Measurements from ENCODE around the gene DLG2.

Gene DLG2

DNA sequence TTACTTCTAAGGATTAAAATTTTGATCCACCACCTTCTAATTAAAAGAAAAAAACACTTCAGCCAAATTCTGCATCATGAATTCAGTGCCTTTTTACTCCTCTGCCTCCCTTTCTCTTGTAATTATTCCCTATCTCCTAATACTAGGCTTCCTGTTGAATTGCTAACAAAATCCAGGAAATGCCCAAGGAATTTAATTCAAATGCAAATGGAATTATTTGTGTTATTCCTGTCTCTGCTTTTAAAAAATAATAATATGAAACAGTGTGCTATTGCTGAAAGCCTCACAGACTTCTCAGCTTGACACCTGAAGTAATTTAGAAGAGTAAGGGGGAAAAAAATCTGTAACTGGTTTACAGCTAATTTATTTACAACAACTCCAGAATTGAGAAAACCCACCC, 85.5 kb downstream of the DLG2 start:
- DNase-seq, result no peak

DNA sequence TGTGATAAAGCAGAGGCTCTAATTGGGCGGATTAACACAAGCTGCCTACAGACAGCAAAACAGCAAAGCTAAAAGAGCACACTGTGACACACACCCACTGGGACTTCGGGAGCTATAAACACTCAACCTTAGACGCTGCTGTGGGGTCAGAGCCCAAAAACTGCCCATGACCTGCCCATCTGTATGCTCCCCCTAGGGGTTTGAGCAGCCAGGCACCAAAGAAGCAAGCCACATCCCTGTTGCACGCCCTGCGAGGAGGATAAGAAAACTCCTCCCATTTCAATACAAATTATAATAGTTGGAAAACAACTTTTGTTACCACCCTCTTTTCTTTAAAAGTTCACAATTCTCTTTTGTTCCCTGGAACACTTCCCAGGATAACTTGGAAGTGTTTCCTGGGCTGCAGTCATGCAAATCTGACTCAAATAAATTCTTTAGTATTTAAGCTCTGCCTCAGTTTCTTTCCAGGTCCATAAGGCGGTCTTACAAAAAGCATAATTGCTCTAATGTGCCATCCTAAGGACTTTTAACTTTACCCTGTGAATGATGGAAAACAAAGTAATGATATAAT, 86.4 kb downstream of the DLG2 start:
- no peak for DNase-seq

DNA sequence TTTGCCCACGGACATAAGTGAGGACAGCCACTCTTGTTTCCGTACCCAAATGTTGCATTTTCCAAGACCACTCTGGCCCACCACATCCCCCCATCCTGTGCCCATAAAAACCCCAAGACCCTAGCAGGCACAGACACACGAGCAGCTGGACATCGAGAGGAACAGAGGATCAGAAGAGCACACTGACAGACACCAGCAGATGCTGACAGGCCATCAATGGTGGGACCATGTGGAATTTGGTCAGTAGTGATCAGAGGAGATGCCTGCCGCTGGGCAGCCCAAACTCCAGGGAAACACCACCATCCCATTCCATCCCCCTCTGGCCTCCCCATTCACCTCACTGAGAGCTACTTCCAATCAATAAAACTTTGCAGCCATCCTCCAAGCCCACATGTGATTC, 87.0 kb downstream of the DLG2 start:
- DNase-seq, result no peak

DNA sequence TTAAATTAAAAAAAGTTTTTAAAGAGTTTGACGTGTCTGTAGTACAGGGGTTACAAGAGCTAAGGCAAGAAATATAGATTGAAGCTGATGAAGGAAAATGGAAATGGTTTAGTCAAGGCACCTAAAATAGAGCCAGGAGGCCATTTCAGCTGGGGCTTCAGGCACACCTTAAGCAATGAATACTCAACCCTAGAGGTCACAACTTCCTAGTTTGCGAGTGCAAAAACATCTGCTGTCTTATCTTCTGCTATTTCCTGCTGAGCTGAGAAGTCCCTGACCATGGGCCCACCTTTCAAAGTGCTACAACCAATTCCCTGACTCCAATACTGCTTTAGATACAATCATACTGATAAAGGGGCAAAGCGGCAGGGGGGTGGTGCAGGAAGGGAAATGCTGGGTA, 87.4 kb downstream of the DLG2 start:
- no peak for DNase-seq

DNA sequence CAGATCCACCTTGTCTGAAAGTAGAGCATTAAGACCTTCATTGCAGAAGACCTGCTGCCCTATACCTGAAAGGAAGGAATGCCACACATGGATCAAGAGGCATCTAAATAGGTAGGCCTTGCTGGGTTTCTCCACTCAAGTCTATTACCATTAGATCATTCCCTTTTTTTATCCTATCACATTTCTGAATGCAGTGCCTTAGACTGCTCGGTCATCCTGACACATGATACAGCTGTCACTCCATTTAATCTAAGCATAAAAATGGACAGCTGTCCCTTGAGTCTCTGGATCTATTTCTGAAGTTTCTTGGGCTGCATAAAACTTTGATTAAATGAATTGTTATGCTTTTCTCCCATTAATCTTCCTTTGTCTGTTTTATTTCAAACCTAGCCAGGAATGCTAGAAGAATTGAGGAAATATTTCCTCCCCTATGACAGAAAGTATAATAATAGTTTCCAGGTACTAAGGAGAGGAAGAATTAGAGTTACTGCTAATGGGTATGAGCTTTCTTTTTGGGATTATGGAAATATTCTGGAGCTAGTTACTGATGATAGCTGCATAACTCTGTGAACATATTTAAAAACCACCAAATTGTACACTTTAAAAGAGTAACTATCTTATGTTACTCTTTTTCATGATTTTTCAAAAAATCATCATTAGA, 88.0 kb downstream of the DLG2 start:
- no peak for DNase-seq

DNA sequence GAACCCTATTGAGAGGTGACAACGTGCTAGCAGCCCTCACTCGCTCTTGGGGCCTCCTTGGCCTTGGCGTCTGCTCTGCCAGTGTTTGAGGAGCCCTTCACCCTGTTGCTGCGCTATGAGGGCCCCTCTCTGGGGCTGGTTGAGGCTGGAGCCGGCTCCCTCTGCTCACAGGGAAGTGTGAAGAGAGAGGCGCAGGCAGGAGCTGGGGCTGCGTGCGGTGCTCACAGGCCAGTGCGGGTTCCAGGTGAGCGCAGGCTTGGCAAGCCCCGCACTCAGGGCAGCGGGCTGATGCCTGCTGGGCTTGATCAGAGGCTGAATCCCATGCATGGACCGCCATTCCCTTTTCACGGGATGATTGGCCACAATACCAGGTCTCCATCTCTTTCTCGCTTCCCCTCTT, 90.7 kb downstream of the DLG2 start:
- DNase-seq, result no peak

DNA sequence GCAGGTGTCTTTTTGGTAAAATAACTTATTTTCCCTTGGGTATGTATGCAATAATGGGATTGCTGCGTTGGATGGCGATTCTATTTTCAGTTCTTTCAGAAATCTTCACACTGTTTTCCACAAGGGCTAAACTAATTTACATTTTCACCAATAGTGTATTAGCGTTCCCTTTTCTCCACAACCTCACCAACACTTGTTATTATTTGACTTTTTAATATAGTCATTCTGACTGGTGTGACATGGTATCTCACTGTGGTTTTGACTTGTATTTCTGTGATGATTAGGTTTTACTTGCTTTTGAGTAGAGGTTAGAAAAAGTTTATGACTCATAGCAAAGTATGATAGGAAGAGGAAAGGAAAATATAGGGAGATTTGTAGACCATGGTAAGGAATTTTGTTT, 92.3 kb downstream of the DLG2 start:
- no peak for DNase-seq

DNA sequence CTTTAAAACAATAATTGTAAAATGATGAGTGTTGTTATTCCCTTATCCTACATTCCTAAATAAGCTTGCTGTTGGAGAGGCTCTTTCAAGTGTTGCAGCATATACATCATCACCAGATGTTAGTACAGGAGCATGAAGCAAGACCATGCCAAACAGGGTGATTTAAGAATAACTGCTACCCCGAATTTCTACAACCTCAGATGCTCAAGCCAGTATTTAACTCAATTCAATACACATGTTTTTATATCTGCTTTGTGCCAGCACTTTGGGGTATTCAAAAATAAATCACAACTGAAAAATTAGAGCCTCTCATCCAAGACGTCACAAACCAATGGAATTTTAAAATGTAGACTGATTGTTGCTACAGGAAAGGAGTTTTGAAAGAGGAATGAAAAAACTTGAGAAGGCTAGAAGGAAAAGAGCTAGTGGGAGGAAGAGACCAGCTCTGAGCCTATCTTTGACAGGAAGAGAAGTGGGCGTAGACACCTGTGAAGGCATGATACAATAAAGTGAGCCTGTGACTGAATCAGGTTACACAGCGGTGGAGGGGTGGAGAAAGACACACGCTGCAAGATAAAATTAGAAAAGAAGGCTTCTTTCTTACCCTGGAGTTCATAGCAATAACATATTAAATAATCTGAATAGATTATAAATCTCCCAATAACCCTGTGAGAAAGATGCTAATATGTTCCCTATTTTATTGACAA, 95.8 kb downstream of the DLG2 start:
- DNase-seq, result no peak

DNA sequence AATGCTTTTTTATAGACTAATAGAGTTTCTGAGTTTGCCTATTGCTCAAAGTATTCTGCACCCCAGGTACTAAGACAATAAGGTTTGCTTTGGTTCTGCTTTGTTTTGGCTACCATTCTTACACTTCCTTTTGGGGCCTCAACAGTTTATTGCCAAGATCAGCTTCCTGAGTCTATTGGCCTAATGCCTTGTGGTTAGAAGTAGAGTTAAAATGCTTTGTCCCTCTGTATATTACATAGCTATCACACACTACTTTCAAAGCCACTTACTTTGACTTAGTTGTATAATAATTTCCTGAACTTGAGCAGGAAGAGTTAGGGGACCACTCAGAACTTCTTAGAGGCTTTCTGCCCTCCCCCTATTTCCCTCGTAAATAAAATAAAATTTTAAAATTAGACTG, 96.5 kb downstream of the DLG2 start:
- DNase-seq, result peak; percentile 14

DNA sequence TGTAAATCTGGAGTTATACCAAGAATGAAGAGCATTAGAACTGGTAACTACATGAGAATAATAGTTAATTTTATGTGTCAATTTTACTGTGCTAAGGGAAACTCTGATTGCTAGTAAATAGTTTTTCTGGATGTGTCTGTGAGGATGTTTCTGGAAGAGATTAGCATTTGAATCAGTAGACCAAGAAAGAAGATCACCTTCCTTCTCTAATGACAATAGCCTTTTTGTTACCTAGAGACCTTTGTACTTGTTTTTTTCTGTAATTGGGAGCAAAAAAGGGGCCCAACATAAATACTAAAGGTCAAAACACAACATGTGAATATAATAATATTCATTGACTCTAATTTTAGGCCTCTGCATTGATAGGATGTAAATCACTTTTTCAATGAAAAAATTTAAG, 100.6 kb downstream of the DLG2 start:
- DNase-seq, result no peak

DNA sequence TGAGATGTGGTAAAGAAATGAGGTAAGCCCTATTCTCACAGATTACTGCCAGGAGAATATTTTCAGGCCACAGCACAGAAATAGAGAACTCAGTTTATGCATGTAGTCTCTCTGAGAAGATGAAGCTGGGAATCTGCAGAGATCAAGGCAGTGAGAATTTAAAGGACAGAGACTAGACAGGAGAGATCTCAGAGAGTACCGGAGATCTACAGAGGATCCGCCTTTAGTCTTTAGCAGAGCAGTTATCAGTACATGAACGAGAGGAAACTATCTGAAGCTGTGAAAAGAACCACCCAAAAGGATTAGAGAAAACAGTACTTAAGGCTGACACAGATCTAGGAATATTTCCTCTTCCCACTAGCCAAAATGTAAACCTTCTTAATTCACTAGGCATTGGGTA, 101.5 kb downstream of the DLG2 start:
- DNase-seq, result no peak

DNA sequence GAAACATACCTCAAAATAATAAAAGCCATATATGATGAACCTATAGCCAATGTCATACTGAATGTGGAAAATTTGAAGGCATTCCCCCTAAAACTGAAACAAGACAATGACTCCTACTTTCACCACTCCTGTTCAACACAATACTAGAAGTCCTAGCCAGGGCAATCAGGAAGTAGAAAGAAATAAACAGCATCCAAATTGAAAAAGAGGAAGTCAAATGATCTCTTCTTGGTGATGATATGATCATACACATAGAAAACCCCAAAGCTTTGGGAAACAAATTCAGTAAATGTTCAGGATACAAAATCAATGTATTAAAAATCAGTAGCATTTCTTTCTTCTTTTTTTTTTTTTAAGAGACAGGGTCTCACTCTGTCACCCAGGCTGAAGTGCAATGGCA, 109.9 kb downstream of the DLG2 start:
- DNase-seq, result no peak

DNA sequence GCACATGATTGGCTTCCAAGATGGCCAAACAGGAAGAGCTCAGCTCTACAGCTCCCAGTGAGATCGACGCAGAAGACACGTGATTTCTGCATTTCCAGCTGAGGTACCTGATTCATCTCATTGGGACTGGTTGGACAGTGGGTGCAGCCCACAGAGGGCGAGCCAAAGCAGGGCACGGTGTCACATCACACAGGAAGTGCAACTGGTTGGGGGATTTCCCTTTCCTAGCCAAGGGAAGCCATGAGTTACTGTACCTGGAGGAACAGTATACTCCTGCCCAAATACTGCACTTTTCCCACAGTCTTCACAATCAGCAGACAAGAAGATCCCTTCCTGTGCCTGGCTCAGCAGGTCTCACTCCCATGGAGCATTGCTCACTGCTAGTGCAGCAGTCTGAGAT, 131.2 kb downstream of the DLG2 start:
- no peak for DNase-seq

DNA sequence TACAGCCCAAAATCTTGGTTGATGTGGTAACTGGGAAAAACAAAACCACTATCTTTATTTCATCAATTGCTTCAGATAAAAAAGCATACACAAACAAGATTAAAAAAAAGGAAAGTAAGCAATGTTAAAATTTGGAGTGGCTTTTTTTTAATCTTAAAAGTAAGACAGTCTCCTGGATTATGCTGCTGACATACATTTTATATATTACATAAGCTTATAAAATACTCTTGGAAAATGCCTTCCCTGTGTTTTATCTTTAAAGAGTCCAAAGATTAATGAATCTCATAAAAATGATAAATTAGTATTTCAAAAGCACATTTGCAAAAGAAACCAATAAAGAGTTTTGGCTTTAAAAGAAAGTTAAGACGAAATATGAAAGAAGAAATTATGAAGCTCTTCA, 132.7 kb downstream of the DLG2 start:
- no peak for DNase-seq

DNA sequence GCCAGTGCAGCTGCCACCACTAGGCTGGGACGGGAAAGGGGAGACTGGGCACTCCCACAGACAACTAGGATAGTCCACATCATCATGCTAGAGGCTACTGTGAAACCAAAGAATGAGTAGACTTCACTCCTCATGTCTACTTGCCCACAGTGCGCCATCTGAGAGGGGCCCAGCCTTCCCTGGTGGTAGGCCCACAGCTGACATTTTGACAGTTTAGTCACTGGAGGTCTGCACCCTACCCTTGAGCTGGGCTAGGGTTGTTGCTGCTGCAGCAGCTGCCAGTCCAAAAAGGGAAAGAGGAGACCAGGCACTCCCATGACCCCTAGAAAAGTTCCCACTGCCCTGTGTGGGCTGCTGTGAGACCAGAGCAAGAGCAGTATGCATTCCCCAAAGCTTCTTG, 141.2 kb downstream of the DLG2 start:
- no peak for DNase-seq

DNA sequence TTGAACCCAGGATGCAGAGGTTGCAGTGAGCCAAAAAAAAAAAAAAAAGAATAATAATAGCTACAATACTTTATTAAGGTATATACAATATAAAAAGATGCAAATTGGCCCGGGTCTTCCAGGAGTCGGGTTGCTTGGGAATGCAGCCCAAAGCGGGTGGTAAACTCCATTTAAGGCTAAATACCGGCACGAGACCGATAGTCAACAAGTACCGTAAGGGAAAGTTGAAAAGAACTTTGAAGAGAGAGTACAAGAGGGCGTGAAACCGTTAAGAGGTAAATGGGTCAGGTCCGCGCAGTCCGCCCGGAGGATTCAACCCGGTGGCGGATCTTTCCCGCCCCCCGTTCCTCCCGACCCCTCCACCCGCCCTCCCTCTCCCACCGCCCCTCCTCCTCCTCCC, 143.3 kb downstream of the DLG2 start:
- no peak for DNase-seq

DNA sequence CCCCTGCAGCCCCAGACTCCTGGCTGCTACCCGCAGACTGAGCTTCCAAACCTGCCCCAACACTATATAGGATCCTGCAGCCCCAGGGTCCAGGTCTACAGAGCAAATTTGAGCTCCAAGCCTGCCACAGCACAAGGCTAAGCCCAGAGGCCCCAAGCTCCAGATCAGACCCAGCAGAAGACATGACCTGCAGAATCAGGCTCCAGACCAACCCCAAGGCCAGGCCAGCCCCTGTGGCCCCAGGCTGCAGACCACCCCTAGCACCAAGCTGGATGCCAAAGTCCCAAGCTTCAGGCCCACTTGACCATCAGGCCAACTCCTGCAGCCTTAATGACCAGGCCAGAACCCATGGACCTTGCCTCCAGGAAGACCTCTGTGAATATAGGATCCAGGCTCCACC, 145.3 kb downstream of the DLG2 start:
- DNase-seq, result no peak

DNA sequence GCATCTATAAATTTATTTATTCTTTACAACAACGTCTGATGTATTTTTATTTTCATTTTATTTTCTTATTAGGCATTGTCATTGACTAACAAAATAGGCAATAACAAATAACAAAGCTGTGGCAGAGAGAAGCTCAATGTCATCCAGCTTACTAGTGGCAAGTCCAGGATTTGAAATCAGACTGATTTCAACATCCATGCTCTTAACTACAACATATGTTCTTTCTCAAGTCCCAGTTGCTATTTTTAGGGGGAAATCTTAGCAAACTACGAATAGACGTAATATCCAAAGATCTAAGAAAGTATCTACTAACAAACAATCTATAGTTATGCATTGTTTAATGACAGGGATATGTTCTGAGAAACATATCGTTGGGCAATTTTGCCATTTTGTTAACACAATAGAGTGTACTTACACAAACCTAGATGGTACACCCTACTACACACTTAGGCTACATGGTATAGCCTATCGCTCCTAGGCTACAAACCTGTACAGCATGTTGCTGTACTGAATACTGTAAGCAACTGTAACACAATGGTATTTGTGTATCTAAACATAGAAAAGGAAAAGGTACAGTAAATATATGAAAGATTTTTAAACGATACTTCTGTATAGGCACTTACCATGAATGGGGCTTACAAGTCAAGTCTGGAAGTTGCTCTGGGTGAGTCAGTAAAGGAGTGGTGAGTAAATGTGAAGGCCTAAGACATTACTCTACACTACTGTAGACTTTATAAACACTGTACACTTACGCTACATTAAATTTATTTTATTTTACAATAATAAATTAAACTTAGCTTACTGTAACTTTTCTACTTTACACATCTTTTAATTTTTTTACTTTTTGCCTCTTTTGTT, 151.3 kb downstream of the DLG2 start:
- no peak for DNase-seq

DNA sequence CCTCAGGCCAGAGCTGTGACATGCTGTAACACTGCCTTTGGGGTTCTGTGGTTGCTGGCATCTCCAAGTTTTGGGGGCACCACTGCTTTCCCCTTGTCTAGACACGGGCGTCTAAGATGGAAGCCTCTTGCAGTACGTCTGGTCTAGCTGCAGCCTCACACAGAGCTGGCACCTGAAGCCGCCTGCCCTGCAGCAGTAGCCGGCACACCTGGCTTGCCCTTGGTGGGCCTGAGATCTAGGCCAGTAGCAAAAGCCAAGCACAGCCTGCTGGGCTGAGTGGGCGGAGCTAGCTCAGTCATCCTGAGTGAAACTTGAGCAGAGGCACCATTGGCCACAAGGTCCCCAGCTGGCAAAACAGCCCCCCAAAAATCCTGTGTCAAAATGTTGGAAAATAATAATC, 154.2 kb downstream of the DLG2 start:
- DNase-seq, result no peak

DNA sequence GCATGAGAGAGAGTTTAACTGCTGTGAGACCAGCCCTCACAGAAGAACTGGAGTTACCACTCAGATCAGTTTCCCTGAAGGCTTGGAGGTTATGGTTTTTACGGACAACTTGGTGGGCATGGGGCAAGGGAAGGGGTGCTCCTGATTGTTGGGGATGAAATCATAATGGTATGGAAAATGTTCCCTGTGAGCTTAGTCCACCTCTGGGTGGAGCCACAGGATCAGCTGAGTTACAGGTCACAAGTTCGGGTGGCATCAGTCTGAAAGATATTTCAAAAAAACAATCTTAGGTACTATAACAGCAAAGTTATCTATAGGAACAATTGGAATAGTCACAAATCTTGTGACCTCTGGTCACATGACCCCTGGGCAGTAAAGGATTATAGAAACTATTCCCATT, 162.9 kb downstream of the DLG2 start:
- DNase-seq, result no peak

DNA sequence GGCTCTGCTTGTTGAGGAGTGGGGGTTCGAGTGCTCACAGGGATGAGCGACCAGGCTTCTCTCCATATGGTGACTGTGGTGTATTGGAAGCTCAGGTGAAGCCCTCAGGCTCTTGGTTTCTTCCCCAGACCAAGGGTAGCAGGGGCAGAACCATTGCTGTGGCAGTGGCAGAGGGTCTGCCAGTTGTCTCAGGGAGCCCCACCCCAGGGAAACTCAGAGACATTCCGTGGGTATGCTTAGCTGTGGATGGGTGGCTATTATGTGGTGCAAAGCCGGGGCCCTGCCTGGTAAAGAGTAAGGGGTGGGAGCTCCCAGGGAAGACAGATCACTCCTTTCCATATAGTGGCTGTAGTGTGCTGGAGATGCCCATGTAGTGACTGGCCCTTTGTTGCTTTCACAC, 167.8 kb downstream of the DLG2 start:
- DNase-seq, result no peak

DNA sequence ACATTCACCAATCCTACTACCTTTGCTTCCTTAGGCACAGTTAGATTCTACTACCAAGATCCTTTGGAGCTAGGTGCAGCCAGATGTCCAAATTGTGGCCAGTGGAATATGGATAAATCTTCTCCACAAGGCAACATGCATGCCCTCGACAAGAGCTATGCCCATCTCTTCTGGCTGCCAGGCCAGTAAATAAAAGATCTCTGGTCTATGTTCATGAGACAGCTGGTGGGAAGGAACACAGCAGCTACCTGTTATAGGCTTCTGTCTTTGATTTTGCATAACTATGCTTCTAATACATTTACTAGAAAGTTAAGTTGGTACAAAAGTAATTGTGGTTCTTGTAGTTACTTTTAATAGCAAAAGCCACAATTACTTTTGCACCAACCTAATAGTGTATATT, 182.7 kb downstream of the DLG2 start:
- DNase-seq, result no peak

DNA sequence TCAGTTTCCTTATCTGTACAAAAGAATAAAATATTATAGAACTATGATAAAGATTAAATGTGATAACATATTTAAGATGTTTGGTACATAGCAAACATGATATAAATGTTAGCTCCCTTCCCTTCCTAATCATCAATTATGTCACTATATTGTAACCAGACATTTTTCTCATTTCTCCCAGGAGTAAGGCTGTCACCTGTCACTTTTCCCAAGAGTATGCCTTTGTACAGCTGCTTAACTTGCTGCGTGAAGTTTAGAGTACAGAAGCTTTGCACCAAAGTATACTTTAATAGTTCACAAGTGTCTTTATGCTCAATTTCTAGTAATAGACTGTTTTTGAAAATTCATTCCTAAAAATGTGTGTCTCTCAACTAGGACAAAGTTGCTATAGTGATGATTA, 186.9 kb downstream of the DLG2 start:
- no peak for DNase-seq

DNA sequence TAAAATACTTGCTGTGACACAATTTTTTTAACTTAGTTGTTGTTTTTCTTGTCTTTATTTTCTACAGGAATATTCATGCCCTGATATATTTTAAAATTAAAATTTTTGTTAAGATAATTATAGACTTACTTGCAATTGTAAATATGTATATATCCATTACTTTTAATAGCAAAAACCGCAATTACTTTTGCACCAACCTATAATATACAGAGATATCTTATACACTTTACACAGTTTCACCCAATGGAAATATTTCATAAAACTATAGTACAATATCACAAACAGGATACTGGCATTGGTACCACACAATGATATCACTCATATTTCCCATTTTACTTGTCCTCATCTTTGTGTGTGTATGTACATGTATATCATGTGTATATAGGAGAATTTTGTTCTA, 188.8 kb downstream of the DLG2 start:
- DNase-seq, result no peak

All from hematopoietic multipotent progenitor cell treated with erythropoietin and hydrocortisone succinate and interleukin-3 and kit ligand, for 6 days (in vitro differentiated cells).